NOMO-1 (cell line): ENCODE measurements around the gene VAV1.
"Not testable (repeated sequence)": the region's sequence is repeated elsewhere in the genome, so short reads cannot be mapped to it uniquely, and the experiment has no call there.

Source experiments
- DNase-seq, 2 experiments: peaks; one replicate each; lab custom pipeline; 2025; ENCODE audit not compliant: unreplicated experiment in 2 of 2; lab: John Stamatoyannopoulos, UW

The VAV1 gene

GRCh38 chr19:6779206-6779605 lies 6.7 kb downstream of the VAV1 start:
- no peak for DNase-seq

GRCh38 chr19:6787393-6787792 lies 14.9 kb downstream of the VAV1 start:
- no peak for DNase-seq

- no peak for DNase-seq
These were observed 16.4 kb downstream of the VAV1 start for GRCh38 chr19:6788896-6789295.

GRCh38 chr19:6790194-6791128 lies 18.0 kb downstream of the VAV1 start:
- no peak for DNase-seq

DNA sequence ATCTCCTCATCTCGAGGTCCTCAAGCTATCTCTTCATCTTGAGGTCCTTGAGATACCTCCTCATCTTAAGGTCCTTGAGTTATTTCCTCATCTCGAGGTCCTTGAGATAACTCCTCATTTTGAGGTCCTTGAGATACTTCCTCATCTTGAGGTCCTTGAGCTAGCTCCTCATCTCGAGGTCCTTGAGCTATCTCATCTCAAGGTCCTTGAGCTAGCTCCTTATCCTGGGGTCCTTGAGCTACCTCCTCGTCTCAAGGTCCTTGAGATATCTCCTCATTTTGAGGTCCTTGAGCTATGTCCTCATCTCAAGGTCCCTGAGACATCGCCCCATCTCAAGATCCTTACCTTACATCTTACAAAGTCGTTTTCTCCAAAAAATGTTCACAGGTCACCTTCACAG lies 18.7 kb downstream of the VAV1 start:
- no peak for DNase-seq

GRCh38 chr19:6793411-6793810 lies 20.9 kb downstream of the VAV1 start:
- no peak for DNase-seq

- no peak for DNase-seq
These were observed 21.5 kb downstream of the VAV1 start for GRCh38 chr19:6793973-6794372.

DNA sequence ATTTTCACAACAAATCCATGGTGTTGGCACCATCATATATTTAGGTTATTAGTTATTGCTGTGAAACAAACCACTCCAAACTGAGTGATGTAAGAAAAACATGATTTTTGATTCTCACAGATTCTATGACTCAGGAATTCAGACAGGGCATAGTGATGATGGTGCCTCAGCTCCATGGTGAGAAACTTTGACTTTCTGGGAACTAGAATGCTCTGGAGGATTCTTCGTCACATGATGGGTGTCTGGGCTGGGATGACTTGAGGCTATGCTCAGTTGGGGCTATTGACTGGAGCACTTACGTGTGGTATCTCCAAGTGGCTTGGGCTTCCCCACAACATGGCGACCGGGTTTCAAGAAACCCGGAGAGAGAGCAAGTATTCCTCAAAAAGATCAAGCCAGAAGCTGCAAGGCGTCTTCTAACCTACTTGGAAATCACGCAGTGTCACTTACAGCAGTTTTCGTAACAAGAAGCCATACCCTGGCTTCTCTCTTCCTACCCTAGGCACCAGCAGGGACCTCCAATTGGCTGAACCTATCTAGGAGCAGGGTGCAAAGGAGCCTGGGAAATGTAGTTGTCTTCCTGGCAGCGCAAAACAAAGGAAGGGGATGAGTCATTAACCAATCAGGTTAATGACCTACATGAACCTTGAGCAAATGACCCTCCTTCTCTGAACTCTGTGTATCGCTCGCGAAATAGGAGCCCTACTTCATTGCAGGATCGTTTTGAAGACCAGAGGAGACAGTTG lies 22.4 kb downstream of the VAV1 start:
- no peak for DNase-seq

- no peak for DNase-seq
These were observed 23.8 kb downstream of the VAV1 start for GRCh38 chr19:6796278-6796677.

DNA sequence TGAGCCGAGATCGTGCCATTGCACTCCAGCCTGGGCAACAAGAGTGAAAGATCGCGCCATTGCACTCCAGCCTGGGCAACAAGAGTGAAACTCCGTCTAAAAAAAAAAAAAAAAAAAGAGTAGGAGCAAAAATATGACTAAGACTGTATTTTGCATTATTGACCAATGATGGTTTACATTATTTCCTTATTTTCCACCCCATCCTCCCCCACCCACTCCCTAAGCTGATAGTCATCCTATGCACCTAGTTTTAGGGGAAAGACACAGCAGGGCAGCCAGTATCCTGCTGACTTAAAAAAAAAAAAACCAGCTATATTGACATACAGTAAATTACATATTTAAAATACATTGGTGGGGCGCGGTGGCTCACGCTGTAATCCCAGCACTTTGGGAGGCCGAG lies 25.1 kb downstream of the VAV1 start:
- no peak for DNase-seq

DNA sequence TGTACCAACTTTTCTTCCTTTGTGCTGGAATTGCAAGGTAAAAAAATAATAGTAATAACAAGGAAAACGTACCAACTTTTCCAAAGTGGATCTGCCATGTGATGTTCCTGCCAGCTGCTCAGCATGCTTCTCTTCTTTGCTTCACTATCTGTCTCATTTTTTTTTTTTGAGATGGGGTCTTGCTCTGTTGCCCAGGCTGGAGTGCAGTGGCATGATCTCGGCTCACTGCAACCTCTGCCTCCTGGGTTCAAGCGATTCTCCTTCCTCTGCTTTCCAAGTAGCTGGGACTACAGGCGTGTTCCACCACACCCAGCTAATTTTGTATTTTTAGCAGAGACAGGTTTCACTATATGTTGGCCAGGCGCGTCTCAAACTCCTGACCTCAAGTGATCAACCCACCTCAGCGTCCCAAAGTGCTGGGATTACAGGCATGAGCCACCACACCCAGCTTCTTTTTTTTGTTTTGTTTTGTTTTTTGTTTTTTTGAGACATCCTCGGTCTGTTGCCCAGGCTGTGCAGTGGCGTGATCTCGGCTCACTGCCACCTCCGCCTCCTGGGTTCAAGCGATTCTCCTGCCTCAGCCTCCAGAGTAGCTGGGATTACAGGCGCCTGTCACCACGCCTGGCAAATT lies 27.8 kb downstream of the VAV1 start:
- not testable (repeated sequence) for DNase-seq

DNA sequence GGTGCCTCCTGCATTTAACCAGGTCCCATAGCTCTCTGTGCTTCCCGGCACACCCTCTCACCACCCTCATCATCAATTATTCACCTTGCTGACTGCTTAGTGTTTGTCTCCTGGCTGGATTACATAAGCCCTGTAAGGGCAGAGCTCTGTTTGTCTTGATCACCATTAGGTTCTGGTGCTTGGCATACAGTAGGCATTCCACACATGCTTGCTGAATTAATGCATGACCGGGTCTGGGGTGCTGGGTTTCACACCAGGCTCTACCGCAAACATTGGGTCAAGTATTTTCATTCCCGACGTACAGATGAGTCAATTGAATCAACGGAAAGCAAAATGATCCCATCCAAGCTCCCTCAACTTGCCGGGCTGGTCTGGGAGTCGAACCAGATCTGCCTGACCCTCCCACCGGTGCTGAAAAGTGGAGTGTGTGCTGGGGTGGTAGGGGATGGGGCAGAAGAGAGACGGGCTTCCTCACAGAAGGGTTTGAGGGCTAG lies 28.5 kb downstream of the VAV1 start:
- no peak for DNase-seq

- DNase-seq: peak; percentile 62 to 85
These were observed 29.1 kb downstream of the VAV1 start for GRCh38 chr19:6801485-6802086.

DNA sequence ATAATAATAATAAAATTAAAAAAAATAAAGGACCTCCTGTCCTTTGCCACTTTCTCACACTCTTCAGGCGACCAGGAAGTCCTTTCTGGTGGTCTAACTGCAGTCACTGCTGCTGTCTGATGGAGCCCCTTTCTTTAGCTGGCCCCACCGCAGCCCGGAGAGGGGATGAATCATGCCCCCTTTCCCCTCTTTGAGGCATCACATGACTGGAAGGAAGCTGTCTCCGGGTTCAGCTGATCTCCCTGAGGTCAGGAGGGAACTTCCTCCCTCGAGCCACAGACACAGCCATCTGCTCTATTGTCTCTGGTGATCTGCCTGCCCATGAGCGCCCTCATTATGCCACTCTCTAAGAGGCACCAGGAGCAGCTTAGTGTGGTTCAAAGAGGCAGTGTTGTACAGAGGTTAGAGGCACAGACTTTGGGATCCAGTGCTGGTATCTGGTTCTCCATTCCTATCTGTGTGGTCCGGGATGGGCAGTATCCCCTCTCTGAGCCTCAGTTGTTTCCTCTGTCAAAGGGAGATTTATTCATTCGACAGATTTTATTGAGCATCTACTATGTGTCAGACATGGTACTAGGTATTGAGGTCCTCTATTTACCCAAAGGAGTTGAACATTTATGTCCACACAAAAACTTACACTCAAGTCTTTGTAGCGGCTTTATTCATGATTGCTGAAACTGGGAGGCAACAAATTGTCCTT lies 30.0 kb downstream of the VAV1 start:
- DNase-seq: peak; percentile 77 to 88

- peak; percentile 64 to 72 for DNase-seq
These were observed 30.5 kb downstream of the VAV1 start for GRCh38 chr19:6803036-6803404.

GRCh38 chr19:6806488-6806887 lies 34.0 kb downstream of the VAV1 start:
- DNase-seq: no peak

- no peak for DNase-seq
These were observed 34.8 kb downstream of the VAV1 start for GRCh38 chr19:6807291-6807690.

- no peak for DNase-seq
These were observed 36.0 kb downstream of the VAV1 start for GRCh38 chr19:6808494-6808893.

GRCh38 chr19:6809262-6809661 lies 36.8 kb downstream of the VAV1 start:
- DNase-seq: no peak

GRCh38 chr19:6811378-6811777 lies 38.9 kb downstream of the VAV1 start:
- no peak for DNase-seq
